DMS153 treated with DMSO at 0.1 percent for 48 hours (cell line): Measurements from ENCODE around the gene SMIM38.

Experiments used
- DNase-seq: peaks from one replicate; lab custom pipeline; 2025; ENCODE audit not compliant: unreplicated experiment; lab: John Stamatoyannopoulos, UW

SMIM38 gene

GRCh38 chr11:69155302-69156234 is at the start of gene SMIM38:
Gene SMIM38, plus strand, starts transcription at chr11:69155935. Its CDS starts 1,912 bp downstream, at chr11:69157847.
- no peak for DNase-seq

GRCh38 chr11:69106031-69106811 is 49.5 kb upstream of the SMIM38 start:
- DNase-seq: no peak

- DNase-seq: no peak
Measured at GRCh38 chr11:69107413-69107812, 48.3 kb upstream of the SMIM38 start.

- no peak for DNase-seq
Measured at GRCh38 chr11:69108030-69108429, 47.7 kb upstream of the SMIM38 start.

GRCh38 chr11:69108559-69108958 is 47.2 kb upstream of the SMIM38 start:
- no peak for DNase-seq

- no peak for DNase-seq
Measured at GRCh38 chr11:69109101-69109500, 46.6 kb upstream of the SMIM38 start.

GRCh38 chr11:69110451-69110850 is 45.3 kb upstream of the SMIM38 start:
- DNase-seq: no peak

GRCh38 chr11:69111624-69112542 is 43.9 kb upstream of the SMIM38 start:
- DNase-seq: no peak

- no peak for DNase-seq
Measured at GRCh38 chr11:69113226-69113625, 42.5 kb upstream of the SMIM38 start.

- no peak for DNase-seq
Measured at GRCh38 chr11:69113646-69114340, 41.9 kb upstream of the SMIM38 start.

- DNase-seq: no peak
Measured at GRCh38 chr11:69114362-69114761, 41.4 kb upstream of the SMIM38 start.

GRCh38 chr11:69114811-69115523 is 40.8 kb upstream of the SMIM38 start:
- DNase-seq: no peak

GRCh38 chr11:69115586-69116560 is 39.9 kb upstream of the SMIM38 start:
- no peak for DNase-seq

GRCh38 chr11:69116671-69117070 is 39.1 kb upstream of the SMIM38 start:
- DNase-seq: no peak

- DNase-seq: no peak
Measured at GRCh38 chr11:69119190-69119589, 36.5 kb upstream of the SMIM38 start.

GRCh38 chr11:69120096-69120875 is 35.4 kb upstream of the SMIM38 start:
- no peak for DNase-seq

GRCh38 chr11:69121021-69121420 is 34.7 kb upstream of the SMIM38 start:
- DNase-seq: no peak
